ENCODE results near the gene ATP6V1B1. TPM values are rescaled to one million over a fixed set of nuclear protein-coding genes. Genes with fewer than 3 reads are reported as not detected.
A peak's percentile ranks its signal among the peaks of the same experiment; 100 is the strongest.

ATP6V1B1 gene
- total RNA-seq, 3 donors from 2014 or later, result not detected

DNA sequence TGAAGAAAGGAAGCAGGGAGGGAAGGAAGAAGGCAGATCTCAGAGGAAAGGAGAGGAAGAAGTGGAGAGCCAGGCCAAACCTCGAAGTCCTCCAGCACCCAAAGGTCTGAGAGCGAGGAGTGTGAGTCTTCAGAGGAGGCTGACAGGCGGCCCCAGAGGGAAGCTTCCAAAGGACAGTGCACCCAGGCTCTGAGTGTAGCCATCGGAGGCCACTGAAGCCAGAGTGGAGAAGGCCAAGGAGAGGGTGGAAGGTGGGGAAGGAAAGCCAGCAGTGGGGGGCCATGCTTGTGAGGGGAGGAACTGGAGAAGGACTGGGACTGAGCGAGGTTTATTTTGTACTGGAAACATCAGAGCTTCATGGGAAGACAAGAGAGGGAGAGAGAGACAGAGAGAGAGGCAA, 6.0 kb downstream of the ATP6V1B1 start:
- no peak for TF ChIP-seq CTCF (IDR thresholded peaks at IDR 0.05)
- ATAC-seq, result no peak
- Histone ChIP-seq H3K4me1 (ENCODE audit: low read depth) (no peaks in the 10 kb centered on the region), H3K36me3 (ENCODE audit: low read depth) (no peaks in the 10 kb centered on the region), H3K9me3 (no peaks in the 10 kb centered on the region), H3K4me3 (no peak overlapping the region)
- intact Hi-C loops (cut with DNase I, micrococcal nuclease), result no loop called here
- no peak for DNase-seq

DNA sequence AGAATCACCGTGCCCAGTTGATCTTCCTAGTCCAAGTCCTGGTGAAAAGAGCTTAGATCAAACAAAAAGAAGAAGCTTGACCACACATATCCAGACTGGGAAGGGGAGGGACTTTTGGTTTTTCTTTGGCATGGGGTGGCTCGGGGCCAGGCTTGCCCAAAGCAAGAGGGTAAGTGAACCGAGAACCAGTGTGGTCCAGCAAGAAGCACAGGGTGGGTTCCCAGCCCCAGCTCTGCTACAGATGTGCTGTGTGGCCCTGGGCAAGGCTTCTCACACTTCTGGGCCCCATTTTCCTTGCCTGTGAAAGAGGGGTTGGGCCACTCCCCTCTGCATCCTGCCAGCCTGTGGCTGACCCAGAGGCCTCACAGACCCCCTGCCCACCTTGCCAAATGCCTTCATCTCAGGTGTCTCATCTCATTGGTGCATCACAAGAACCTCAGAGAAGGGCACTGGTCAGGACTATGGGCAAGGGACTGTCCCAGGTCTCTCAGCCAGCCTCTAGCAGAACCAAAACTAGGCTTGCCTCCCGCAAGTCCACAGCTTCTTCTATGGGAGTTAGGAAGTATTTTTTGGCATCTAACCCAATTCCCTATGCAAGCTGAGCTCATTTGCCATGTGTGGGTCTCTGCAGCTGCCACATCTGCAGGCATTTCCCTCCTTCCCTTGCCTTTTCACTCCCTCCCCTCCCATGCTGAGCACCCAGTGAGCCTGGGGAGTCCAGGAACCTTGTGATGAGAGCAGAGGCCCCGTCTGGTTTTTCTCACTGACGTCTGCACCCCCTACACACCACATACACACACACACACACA, 6.9 kb downstream of the ATP6V1B1 start:
- ATAC-seq, result no peak
- intact Hi-C loops (cut with DNase I, micrococcal nuclease), result no loop called here
- no peak for DNase-seq
- Histone ChIP-seq H3K4me3 (no peak overlapping the region), H3K9me3 (no peaks in the 10 kb centered on the region), H3K36me3 (ENCODE audit: low read depth) (no peaks in the 10 kb centered on the region), H3K4me1 (ENCODE audit: low read depth) (no peaks in the 10 kb centered on the region)
- TF ChIP-seq CTCF (IDR thresholded peaks at IDR 0.05), result no peak

- Histone ChIP-seq H3K4me1 (ENCODE audit: low read depth) (peaks cover 2% of the 10 kb centered on the region), H3K4me3 (no peak overlapping the region), H3K9me3 (no peaks in the 10 kb centered on the region), H3K36me3 (ENCODE audit: low read depth) (no peaks in the 10 kb centered on the region)
- no peak for TF ChIP-seq CTCF (IDR thresholded peaks at IDR 0.05)
- no peak for ATAC-seq
- DNase-seq, result no peak
- intact Hi-C loops (cut with DNase I, micrococcal nuclease), result no loop called here
Observed at GRCh38 chr2:70943205-70943871, 7.6 kb downstream of the ATP6V1B1 start.

- Histone ChIP-seq H3K4me1 (ENCODE audit: low read depth) (peaks cover 3% of the 10 kb centered on the region), H3K4me3 (no peak overlapping the region), H3K9me3 (no peaks in the 10 kb centered on the region), H3K36me3 (ENCODE audit: low read depth) (no peaks in the 10 kb centered on the region)
- no peak for TF ChIP-seq CTCF (IDR thresholded peaks at IDR 0.05)
- intact Hi-C loops (cut with DNase I, micrococcal nuclease), result no loop called here
- DNase-seq (no peak), ATAC-seq (no peak)
Observed at GRCh38 chr2:70944111-70944690, 8.5 kb downstream of the ATP6V1B1 start.

GRCh38 chr2:70946832-70947442, 11.2 kb downstream of the ATP6V1B1 start:
- TF ChIP-seq CTCF (IDR thresholded peaks at IDR 0.05), result peak; percentile 30
- no peaks in the 10 kb centered on the region for H3K9me3 ChIP-seq
- peak in 1 of 3 donors; percentile 68 for DNase-seq
- peaks cover 3% of the 10 kb centered on the region for H3K4me1 ChIP-seq (ENCODE audit: low read depth)
- intact Hi-C loops (cut with DNase I, micrococcal nuclease), result loop anchor here in 1 of 2 donors (5.0 kb wide), 1 partner anchor 85 kb away; no protein-coding TSS in a partner anchor
- peak; percentile 51 for ATAC-seq
- H3K4me3 ChIP-seq, result no peak overlapping the region
- H3K36me3 ChIP-seq (ENCODE audit: low read depth), result no peaks in the 10 kb centered on the region

Data from mucosa of descending colon (tissue), 3 donors.